Prostate gland (tissue), 2 donors: ENCODE data around the gene FBXO40. TPM values are rescaled to one million over a fixed set of nuclear protein-coding genes. Genes with fewer than 3 reads are reported as not detected.

Experiments used
- DNase-seq: peaks from one replicate; pipeline ENCODE4 v3.0.0-alpha.2; 2019; ENCODE audit warnings: low spot score
- H3K27ac ChIP-seq, 2 donors: fragments of 200-600 bp; sonication (generic); 2 replicates each; pipeline ENCODE4 v1.5.1; 2017 to 2019
- H3K27me3 ChIP-seq: fragments of 200-600 bp; sonication (generic); replicated peaks from 2 replicates; pipeline ENCODE4 v1.5.1; 2019; ENCODE audit not compliant: insufficient read depth
- H3K36me3 ChIP-seq, 2 donors: fragments of 200-600 bp; sonication (generic); 1 replicate in 1 of 2; 2 replicates in 1 of 2; pipeline versions ENCODE4 v1.5.1 to v1.8.1; 2017 to 2019
- H3K4me1 ChIP-seq: fragments of 200-600 bp; sonication (generic); replicated peaks from 2 replicates; pipeline ENCODE4 v1.5.1; 2019
- H3K4me3 ChIP-seq, 2 donors: fragments of 200-600 bp; sonication (generic); 2 replicates each; pipeline ENCODE4 v1.5.1; 2017 to 2019
- H3K9me3 ChIP-seq: fragments of 200-600 bp; sonication (generic); 2 replicates; pipeline ENCODE4 v1.5.1; 2017
- CTCF ChIP-seq, 4 experiments: fragments of 200-600 bp in 2 of 4; fragments of 450-650 bp in 2 of 4; sonication (generic) in 2 of 4; IDR thresholded peaks; 1 replicate in 3 of 4; 2 replicates in 1 of 4; pipeline ENCODE4 v1.5.1; 2016 to 2019; ENCODE audit warnings: antibody characterized with exemption in 4 of 4, mild to moderate bottlenecking in 2 of 4, moderate library complexity in 2 of 4
- POLR2A ChIP-seq: fragments of 450-650 bp; IDR thresholded peaks from one replicate; pipeline ENCODE4 v1.6.1; 2016; ENCODE audit warnings: antibody characterized with exemption, mild to moderate bottlenecking
- POLR2AphosphoS5 ChIP-seq: sonication (generic); formaldehyde crosslinking; IDR thresholded peaks from one replicate; pipeline ENCODE4 v1.6.1; 2017; ENCODE audit warnings: antibody characterized with exemption
- WGBS: methylation state at CpG from one replicate; pipeline ENCODE4 v1.1.5; 2018; 5-methylcytosine and 5-hydroxymethylcytosine counted together
- intact Hi-C: fragments of 100-400 bp; cut with DNase I; formaldehyde crosslinking; loops from one replicate; pipeline ENCODE4 v1.14.2; 2022
- total RNA-seq, 2 donors: library from RNA; depleted of rRNA; stranded (reverse); fragments of >200 nt; gene quantifications; one replicate each; pipeline ENCODE4 v1.1.0, GENCODE V29; 2016

The FBXO40 gene
- total RNA-seq, 2 donors from 2014 or later = 0.18 to 0.68 TPM

- H3K4me1 ChIP-seq = no peaks in the 10 kb centered on the region
- TF ChIP-seq CTCF (IDR thresholded peaks at IDR 0.05) (no peak), POLR2AphosphoS5 (no peak), POLR2A (no peak)
- no peaks in the 10 kb centered on the region for H3K36me3 ChIP-seq
- no peak for DNase-seq
- no peak overlapping the region for H3K4me3 ChIP-seq
- no peak overlapping the region for H3K27ac ChIP-seq
- H3K9me3 ChIP-seq = no peaks in the 10 kb centered on the region
- intact Hi-C loops = loop anchor here (5.0 kb wide), 1 partner anchor 102 kb away; the partner anchor contains the start of gene POLQ
- H3K27me3 ChIP-seq = no peaks in the 10 kb centered on the region
Observed at GRCh38 chr3:121649645-121650044, 56.5 kb downstream of the FBXO40 start.

GRCh38 chr3:121651684-121652083 is 58.5 kb downstream of the FBXO40 start:
- no peaks in the 10 kb centered on the region for H3K4me1 ChIP-seq

GRCh38 chr3:121654493-121655385 is 61.6 kb downstream of the FBXO40 start:
- Histone ChIP-seq H3K27me3 (no peaks in the 10 kb centered on the region), H3K27ac (no peak overlapping the region), H3K4me3 (no peak overlapping the region), H3K4me1 (no peaks in the 10 kb centered on the region), H3K36me3 (no peaks in the 10 kb centered on the region), H3K9me3 (no peaks in the 10 kb centered on the region)
- no peak for TF ChIP-seq CTCF (IDR thresholded peaks at IDR 0.05)
- no peak for TF ChIP-seq POLR2AphosphoS5
- TF ChIP-seq POLR2A = no peak
- no peak for DNase-seq
- intact Hi-C loops = no loop called here
- WGBS = 90% methylated on average over 6 of the region's 6 CpGs

More at GRCh38 chr3:121651684-121652083, 58.5 kb downstream of the FBXO40 start:
- DNase-seq = no peak
- intact Hi-C loops = no loop called here
- Histone ChIP-seq H3K4me3 (no peak overlapping the region), H3K36me3 (no peaks in the 10 kb centered on the region), H3K27me3 (no peaks in the 10 kb centered on the region), H3K9me3 (no peaks in the 10 kb centered on the region), H3K27ac (no peak overlapping the region)
- TF ChIP-seq CTCF (IDR thresholded peaks at IDR 0.05) (no peak), POLR2AphosphoS5 (no peak), POLR2A (no peak)

GRCh38 chr3:121658716-121659435 is 65.7 kb downstream of the FBXO40 start:
- no peaks in the 10 kb centered on the region for H3K4me1 ChIP-seq
- TF ChIP-seq POLR2AphosphoS5 (no peak), CTCF (IDR thresholded peaks at IDR 0.05) (no peak), POLR2A (no peak)
- H3K9me3 ChIP-seq = no peaks in the 10 kb centered on the region
- DNase-seq = no peak
- no peak overlapping the region for H3K27ac ChIP-seq
- intact Hi-C loops = no loop called here
- H3K36me3 ChIP-seq = no peaks in the 10 kb centered on the region
- 84% methylated on average over 6 of the region's 6 CpGs for WGBS
- no peaks in the 10 kb centered on the region for H3K27me3 ChIP-seq
- H3K4me3 ChIP-seq = no peak overlapping the region
